Measurements from ENCODE around the gene TMOD4. TPM values are rescaled to one million over a fixed set of nuclear protein-coding genes. Genes with fewer than 3 reads are reported as not detected.

The TMOD4 gene
- total and polyA plus RNA-seq, 2 experiments from 2014 or later: 1.3 TPM; not detected in 1

- peaks cover 8% of the 10 kb centered on the region for H3K27me3 Mint-ChIP-seq (ENCODE audit: insufficient read depth, low read depth, poor library complexity)
- ATAC-seq: peak; percentile 37; the same call in 2 of the 3 replicates
- Histone ChIP-seq H4K20me1 (replicated peaks; ENCODE audit: insufficient read depth) (no peaks in the 10 kb centered on the region), H3K4me2 (peak overlapping the region; percentile 49), H2AFZ (peak overlapping the region; percentile 61; the same call in 1 of the 2 replicates), H3K27ac (ENCODE audit: low read depth) (no peak overlapping the region), H3K79me2 (replicated peaks; ENCODE audit: insufficient read depth) (no peaks in the 10 kb centered on the region), H3F3A (replicated peaks; ENCODE audit: low read depth) (0 out of 2 replicates have a peak, but pooled peaks cover 2% of the 10 kb centered on the region), H3K36me3 (ENCODE audit: insufficient read depth) (no peaks in the 10 kb centered on the region), H3K27me3 (ENCODE audit: insufficient read depth) (no peaks in the 10 kb centered on the region), H3K4me3 (peak overlapping the region; percentile 25; the same call in 1 of the 2 replicates), H3K4me1 (ENCODE audit: insufficient read depth) (peaks cover 12% of the 10 kb centered on the region), H3K9me2 (ENCODE audit: insufficient read depth) (no peaks in the 10 kb centered on the region)
- no peak for TF ChIP-seq REST (IDR thresholded peaks at IDR 0.05; ENCODE audit: unreplicated experiment)
- TF ChIP-seq CREB1 (CRISPR knock-in tag; IDR thresholded peaks at IDR 0.05; ENCODE audit: low read depth): no peak
- no peak for TF ChIP-seq ZNF331 (CRISPR knock-in tag; IDR thresholded peaks at IDR 0.05; ENCODE audit: low read depth)
- TF ChIP-seq CTCF (conservative IDR thresholded peaks at IDR 0.05; ENCODE audit: low read depth in 2 of 2): no peak
- no peak for TF ChIP-seq POLR2AphosphoS5 (IDR thresholded peaks at IDR 0.05; ENCODE audit: low read depth)
- peak overlapping the region; percentile 9; the same call in 1 of the 2 replicates for H3K27ac Mint-ChIP-seq
- no peaks in the 10 kb centered on the region for H3K9me3 Mint-ChIP-seq
- no peak overlapping the region for H3K4me3 Mint-ChIP-seq
- peak; percentile 47 for DNase-seq (ENCODE audit: low spot score)
- H3K36me3 Mint-ChIP-seq (ENCODE audit: low read depth): no peaks in the 10 kb centered on the region
- H3K4me1 Mint-ChIP-seq: peaks cover 20% of the 10 kb centered on the region
These were observed 50.9 kb downstream of the TMOD4 start for GRCh38 chr1:151124763-151125403.

Other genes with a start within 250 kb of the TMOD4 start
- gene SETDB1, start 249.6 kb downstream of the TMOD4 start, total RNA-seq (2014; rRNA removed; shearing (Covaris generic)): 33.0 and 47.4 TPM in 2 replicates
- gene SETDB1, start 249.6 kb downstream of the TMOD4 start, polyA plus RNA-seq (2016; fragmentation: Nextera tagmentation; extraction: Ambion mirVana): 15.1 and 16.9 TPM in 2 replicates
- gene CERS2, start 201.1 kb downstream of the TMOD4 start, total RNA-seq (2014; rRNA removed; shearing (Covaris generic)): 120 and 122 TPM in 2 replicates
- gene CERS2, start 201.1 kb downstream of the TMOD4 start, polyA plus RNA-seq (2016; fragmentation: Nextera tagmentation; extraction: Ambion mirVana): 75.1 and 83.3 TPM in 2 replicates
- gene ANXA9, start 193.7 kb downstream of the TMOD4 start, total RNA-seq (2014; rRNA removed; shearing (Covaris generic)): 1.7 and 2.2 TPM in 2 replicates
- gene ANXA9, start 193.7 kb downstream of the TMOD4 start, polyA plus RNA-seq (2016; fragmentation: Nextera tagmentation; extraction: Ambion mirVana): 1.0 and 1.4 TPM in 2 replicates
- 9.7 and 10.3 TPM in 2 replicates for gene MINDY1, start 169.1 kb downstream of the TMOD4 start, total RNA-seq (2014; rRNA removed; shearing (Covaris generic))
- 4.2 and 4.5 TPM in 2 replicates for gene MINDY1, start 169.1 kb downstream of the TMOD4 start, polyA plus RNA-seq (2016; fragmentation: Nextera tagmentation; extraction: Ambion mirVana)
- gene PRUNE1, start 167.5 kb downstream of the TMOD4 start, total RNA-seq (2014; rRNA removed; shearing (Covaris generic)): 23.7 and 33.2 TPM in 2 replicates
- gene PRUNE1, start 167.5 kb downstream of the TMOD4 start, polyA plus RNA-seq (2016; fragmentation: Nextera tagmentation; extraction: Ambion mirVana): 14.7 and 16.7 TPM in 2 replicates
- gene BNIPL, start 139.4 kb downstream of the TMOD4 start, total RNA-seq (2014; rRNA removed; shearing (Covaris generic)): 1.2 and 2.4 TPM in 2 replicates
- 0.59 and 0.91 TPM in 2 replicates for gene BNIPL, start 139.4 kb downstream of the TMOD4 start, polyA plus RNA-seq (2016; fragmentation: Nextera tagmentation; extraction: Ambion mirVana)
- gene C1orf56, start 128.2 kb downstream of the TMOD4 start, total RNA-seq (2014; rRNA removed; shearing (Covaris generic)): 1.6 and 3.9 TPM in 2 replicates
- gene C1orf56, start 128.2 kb downstream of the TMOD4 start, polyA plus RNA-seq (2016; fragmentation: Nextera tagmentation; extraction: Ambion mirVana): 26.3 and 27.8 TPM in 2 replicates
- 44.9 and 49.1 TPM in 2 replicates for gene CDC42SE1, start 116.4 kb downstream of the TMOD4 start, total RNA-seq (2014; rRNA removed; shearing (Covaris generic))
- gene CDC42SE1, start 116.4 kb downstream of the TMOD4 start, polyA plus RNA-seq (2016; fragmentation: Nextera tagmentation; extraction: Ambion mirVana): 18.3 and 18.4 TPM in 2 replicates
- 10.6 and 11.3 TPM in 2 replicates for gene MLLT11, start 115.6 kb downstream of the TMOD4 start, total RNA-seq (2014; rRNA removed; shearing (Covaris generic))
- gene MLLT11, start 115.6 kb downstream of the TMOD4 start, polyA plus RNA-seq (2016; fragmentation: Nextera tagmentation; extraction: Ambion mirVana): 19.7 and 22.6 TPM in 2 replicates
- gene GABPB2, start 105.2 kb downstream of the TMOD4 start, total RNA-seq (2014; rRNA removed; shearing (Covaris generic)): 2.6 and 2.8 TPM in 2 replicates
- 0.82 and 1.1 TPM in 2 replicates for gene GABPB2, start 105.2 kb downstream of the TMOD4 start, polyA plus RNA-seq (2016; fragmentation: Nextera tagmentation; extraction: Ambion mirVana)
- 12.3 and 24.4 TPM in 2 replicates for gene SEMA6C, start 29.4 kb downstream of the TMOD4 start, total RNA-seq (2014; rRNA removed; shearing (Covaris generic))
- 6.2 and 8.5 TPM in 2 replicates for gene SEMA6C, start 29.4 kb downstream of the TMOD4 start, polyA plus RNA-seq (2016; fragmentation: Nextera tagmentation; extraction: Ambion mirVana)
- not detected in 2 replicates for gene TNFAIP8L2, start 19.3 kb downstream of the TMOD4 start, total RNA-seq (2014; rRNA removed; shearing (Covaris generic))
- 0.40 and 0.49 TPM in 2 replicates for gene TNFAIP8L2, start 19.3 kb downstream of the TMOD4 start, polyA plus RNA-seq (2016; fragmentation: Nextera tagmentation; extraction: Ambion mirVana)
- gene LYSMD1, start 10.1 kb downstream of the TMOD4 start, total RNA-seq (2014; rRNA removed; shearing (Covaris generic)): 5.7 and 6.4 TPM in 2 replicates
- 3.6 and 4.0 TPM in 2 replicates for gene LYSMD1, start 10.1 kb downstream of the TMOD4 start, polyA plus RNA-seq (2016; fragmentation: Nextera tagmentation; extraction: Ambion mirVana)
- 26.3 and 27.1 TPM in 2 replicates for gene SCNM1, start 9.8 kb downstream of the TMOD4 start, total RNA-seq (2014; rRNA removed; shearing (Covaris generic))
- 88.9 and 92.3 TPM in 2 replicates for gene SCNM1, start 9.8 kb downstream of the TMOD4 start, polyA plus RNA-seq (2016; fragmentation: Nextera tagmentation; extraction: Ambion mirVana)
- 60.2 and 64.0 TPM in 2 replicates for gene VPS72, start 14.2 kb upstream of the TMOD4 start, total RNA-seq (2014; rRNA removed; shearing (Covaris generic))
- 90.3 and 95.3 TPM in 2 replicates for gene VPS72, start 14.2 kb upstream of the TMOD4 start, polyA plus RNA-seq (2016; fragmentation: Nextera tagmentation; extraction: Ambion mirVana)
- 61.4 and 63.3 TPM in 2 replicates for gene PIP5K1A, start 22.6 kb upstream of the TMOD4 start, total RNA-seq (2014; rRNA removed; shearing (Covaris generic))
- 23.2 and 31.4 TPM in 2 replicates for gene PIP5K1A, start 22.6 kb upstream of the TMOD4 start, polyA plus RNA-seq (2016; fragmentation: Nextera tagmentation; extraction: Ambion mirVana)
- gene PSMD4, start 78.8 kb upstream of the TMOD4 start, total RNA-seq (2014; rRNA removed; shearing (Covaris generic)): 165 and 171 TPM in 2 replicates
- 235 and 263 TPM in 2 replicates for gene PSMD4, start 78.8 kb upstream of the TMOD4 start, polyA plus RNA-seq (2016; fragmentation: Nextera tagmentation; extraction: Ambion mirVana)
- gene ZNF687, start 106.3 kb upstream of the TMOD4 start, total RNA-seq (2014; rRNA removed; shearing (Covaris generic)): 63.1 and 63.9 TPM in 2 replicates
- 7.7 and 8.2 TPM in 2 replicates for gene ZNF687, start 106.3 kb upstream of the TMOD4 start, polyA plus RNA-seq (2016; fragmentation: Nextera tagmentation; extraction: Ambion mirVana)
- gene PI4KB, start 151.4 kb upstream of the TMOD4 start, total RNA-seq (2014; rRNA removed; shearing (Covaris generic)): 19.1 and 25.5 TPM in 2 replicates
- 12.3 and 15.3 TPM in 2 replicates for gene PI4KB, start 151.4 kb upstream of the TMOD4 start, polyA plus RNA-seq (2016; fragmentation: Nextera tagmentation; extraction: Ambion mirVana)
- 44.5 and 48.5 TPM in 2 replicates for gene RFX5, start 171.3 kb upstream of the TMOD4 start, total RNA-seq (2014; rRNA removed; shearing (Covaris generic))
- gene RFX5, start 171.3 kb upstream of the TMOD4 start, polyA plus RNA-seq (2016; fragmentation: Nextera tagmentation; extraction: Ambion mirVana): 13.0 and 13.3 TPM in 2 replicates
- gene SELENBP1, start 196.7 kb upstream of the TMOD4 start, total RNA-seq (2014; rRNA removed; shearing (Covaris generic)): 13.4 and 14.5 TPM in 2 replicates
- 10.7 and 12.3 TPM in 2 replicates for gene SELENBP1, start 196.7 kb upstream of the TMOD4 start, polyA plus RNA-seq (2016; fragmentation: Nextera tagmentation; extraction: Ambion mirVana)
- gene PSMB4, start 223.6 kb upstream of the TMOD4 start, total RNA-seq (2014; rRNA removed; shearing (Covaris generic)): 348 and 352 TPM in 2 replicates
- 417 and 443 TPM in 2 replicates for gene PSMB4, start 223.6 kb upstream of the TMOD4 start, polyA plus RNA-seq (2016; fragmentation: Nextera tagmentation; extraction: Ambion mirVana)